Activated CD8-positive, alpha-beta memory T cell treated with anti-CD3 and anti-CD28 coated beads, Interleukin-2, amount 50 U/mL, for 24 hours (primary cell): Measurements from ENCODE around the gene RALGPS1.

Experiments
- DNase-seq: peaks from one replicate; pipeline ENCODE4 v3.0.0-alpha.2; 2020; ENCODE audit errors: extremely low read depth

RALGPS1 gene

GRCh38 chr9:127021664-127022363, 107.2 kb downstream of the RALGPS1 start:
- no peak for DNase-seq

- DNase-seq = no peak
Observed at GRCh38 chr9:127022913-127023660, 108.5 kb downstream of the RALGPS1 start.

- no peak for DNase-seq
Observed at GRCh38 chr9:127025042-127025441, 110.5 kb downstream of the RALGPS1 start.

GRCh38 chr9:127027694-127028093, 113.1 kb downstream of the RALGPS1 start:
- DNase-seq = no peak

GRCh38 chr9:127029548-127029947, 115.0 kb downstream of the RALGPS1 start:
- no peak for DNase-seq

- DNase-seq = no peak
Observed at GRCh38 chr9:127030814-127031740, 116.5 kb downstream of the RALGPS1 start.

- no peak for DNase-seq
Observed at GRCh38 chr9:127032256-127032655, 117.7 kb downstream of the RALGPS1 start.

- DNase-seq = no peak
Observed at GRCh38 chr9:127033061-127033460, 118.5 kb downstream of the RALGPS1 start.

GRCh38 chr9:127033789-127034188, 119.2 kb downstream of the RALGPS1 start:
- no peak for DNase-seq

- no peak for DNase-seq
Observed at GRCh38 chr9:127034691-127035090, 120.1 kb downstream of the RALGPS1 start.

GRCh38 chr9:127035423-127035822, 120.8 kb downstream of the RALGPS1 start:
- DNase-seq = no peak

GRCh38 chr9:127035948-127036347, 121.4 kb downstream of the RALGPS1 start:
- no peak for DNase-seq

- no peak for DNase-seq
Observed at GRCh38 chr9:127036437-127036836, 121.9 kb downstream of the RALGPS1 start.

- DNase-seq = no peak
Observed at GRCh38 chr9:127038531-127038930, 123.9 kb downstream of the RALGPS1 start.

GRCh38 chr9:127039492-127039891, 124.9 kb downstream of the RALGPS1 start:
- no peak for DNase-seq

GRCh38 chr9:127045148-127045547, 130.6 kb downstream of the RALGPS1 start:
- no peak for DNase-seq

GRCh38 chr9:127047971-127048370, 133.4 kb downstream of the RALGPS1 start:
- DNase-seq = no peak

GRCh38 chr9:127049044-127049443, 134.5 kb downstream of the RALGPS1 start:
- no peak for DNase-seq

- DNase-seq = no peak
Observed at GRCh38 chr9:127049581-127049980, 135.0 kb downstream of the RALGPS1 start.

- no peak for DNase-seq
Observed at GRCh38 chr9:127050152-127050551, 135.6 kb downstream of the RALGPS1 start.

GRCh38 chr9:127050591-127051001, 136.0 kb downstream of the RALGPS1 start:
- DNase-seq = no peak

GRCh38 chr9:127051881-127052595, 137.5 kb downstream of the RALGPS1 start:
- DNase-seq = no peak
